ENCODE measurements around the gene OPN4. TPM values are rescaled to one million over a fixed set of nuclear protein-coding genes. Genes with fewer than 3 reads are reported as not detected.
A peak's percentile ranks its signal among the peaks of the same experiment; 100 is the strongest.

OPN4 gene
- total RNA-seq, 8 experiments from 2014 or later = 0.11 to 0.57 (median 0.14) TPM; not detected in 1

DNA sequence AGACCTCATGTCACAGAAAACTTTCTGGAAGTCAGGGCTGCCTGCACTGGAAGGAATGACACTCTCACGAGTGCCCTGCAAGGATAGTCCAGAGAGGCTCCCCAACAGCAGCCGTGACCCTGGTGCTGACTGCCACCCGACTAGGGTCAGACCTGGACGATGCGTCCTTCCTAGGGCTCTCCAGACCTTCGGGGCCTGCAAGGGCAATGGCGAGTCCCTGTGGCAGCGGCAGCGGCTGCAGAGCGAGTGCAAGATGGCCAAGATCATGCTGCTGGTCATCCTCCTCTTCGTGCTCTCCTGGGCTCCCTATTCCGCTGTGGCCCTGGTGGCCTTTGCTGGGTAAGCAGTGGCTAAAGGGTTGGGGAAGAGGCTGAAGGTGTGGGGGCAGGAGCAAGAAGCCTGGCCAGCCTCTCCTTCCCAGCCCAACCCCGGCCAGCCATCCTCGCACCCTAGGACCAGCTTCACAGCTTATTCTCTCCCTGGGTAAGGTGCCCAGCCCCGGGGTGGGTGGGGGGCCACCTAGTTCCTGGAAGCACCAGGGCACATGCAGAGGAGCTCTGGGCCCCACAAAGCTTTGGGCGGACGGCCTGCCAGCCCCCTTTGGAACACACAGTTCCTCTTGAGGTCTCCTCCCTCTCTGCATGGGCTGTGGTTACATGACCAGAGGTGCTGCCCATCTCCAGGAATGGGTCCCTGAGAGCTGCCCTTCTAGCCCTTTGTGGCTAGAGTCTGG is 5.5 kb downstream of the OPN4 start:
- no peak overlapping the region for H3K4me3 ChIP-seq
- in situ Hi-C loops (cut with MboI; ENCODE audit: low pct_unique_long_range_greater_than_20kb in 2 of 9, low sequenced_read_pairs in 9 of 9, unreplicated experiment in 9 of 9) = no loop called here
- H3K4me1 ChIP-seq (replicated peaks in 1 of 2) = peaks cover 18% of the 10 kb centered on the region in 2 donors
- no peak for ATAC-seq (replicated peaks in 6 of 8)
- 40 to 100% (median 83%) methylated on average over 1 to 4 of the region's 17 CpGs; no CpG with 5 or more reads in 6 of the 10 experiments for WGBS, 10 experiments
- H3K27ac ChIP-seq = no peak overlapping the region

DNA sequence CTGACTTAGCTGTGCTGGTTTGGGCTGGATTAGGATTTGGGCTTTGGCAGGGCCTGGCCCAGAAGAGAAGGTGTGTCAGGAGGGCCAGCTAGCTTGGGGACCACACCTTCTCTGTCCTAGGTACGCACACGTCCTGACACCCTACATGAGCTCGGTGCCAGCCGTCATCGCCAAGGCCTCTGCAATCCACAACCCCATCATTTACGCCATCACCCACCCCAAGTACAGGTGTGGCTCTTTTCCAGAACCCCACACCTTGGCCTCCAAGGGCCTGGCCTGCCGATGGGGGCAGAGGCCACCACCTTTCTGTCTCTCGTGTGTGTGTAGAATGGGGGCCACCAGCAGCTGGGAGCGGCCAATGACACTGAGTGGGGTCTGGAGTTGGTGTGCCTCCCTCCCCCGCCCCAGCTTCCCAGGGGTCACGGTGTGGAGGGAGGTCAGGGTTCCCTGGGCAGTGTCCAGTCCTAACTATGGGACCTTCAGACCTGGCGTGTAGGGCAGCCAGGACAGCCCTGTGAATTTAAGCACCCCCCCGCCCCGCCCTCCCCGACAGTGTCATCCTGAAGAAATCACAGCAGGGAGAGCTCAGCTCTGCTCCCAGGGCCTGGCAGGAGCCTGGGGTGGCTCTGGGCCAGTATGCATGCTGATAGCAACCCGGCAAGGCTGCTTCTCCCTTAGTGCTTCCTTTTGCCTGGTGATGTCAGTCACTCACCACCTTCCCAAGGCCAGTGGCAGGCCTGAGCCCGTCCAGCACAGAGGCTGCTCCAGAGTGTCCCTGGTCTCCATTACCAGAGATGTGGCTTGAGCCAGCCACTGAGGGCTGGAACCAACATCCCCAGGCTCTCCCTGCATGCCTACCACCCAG is 7.0 kb downstream of the OPN4 start:
- 90 to 100% methylated on average over 1 to 2 of the region's 17 CpGs; no CpG with 5 or more reads in 8 of the 10 experiments for WGBS, 10 experiments
- in situ Hi-C loops (cut with MboI; ENCODE audit: low pct_unique_long_range_greater_than_20kb in 2 of 9, low sequenced_read_pairs in 9 of 9, unreplicated experiment in 9 of 9) = no loop called here
- Histone ChIP-seq H3K4me1 (replicated peaks in 1 of 2) (peaks cover 33% of the 10 kb centered on the region in 2 donors), H3K4me3 (no peak overlapping the region), H3K27ac (no peak overlapping the region)
- ATAC-seq (replicated peaks in 6 of 8) = peak; percentile 13 to 83 (median 27)

DNA sequence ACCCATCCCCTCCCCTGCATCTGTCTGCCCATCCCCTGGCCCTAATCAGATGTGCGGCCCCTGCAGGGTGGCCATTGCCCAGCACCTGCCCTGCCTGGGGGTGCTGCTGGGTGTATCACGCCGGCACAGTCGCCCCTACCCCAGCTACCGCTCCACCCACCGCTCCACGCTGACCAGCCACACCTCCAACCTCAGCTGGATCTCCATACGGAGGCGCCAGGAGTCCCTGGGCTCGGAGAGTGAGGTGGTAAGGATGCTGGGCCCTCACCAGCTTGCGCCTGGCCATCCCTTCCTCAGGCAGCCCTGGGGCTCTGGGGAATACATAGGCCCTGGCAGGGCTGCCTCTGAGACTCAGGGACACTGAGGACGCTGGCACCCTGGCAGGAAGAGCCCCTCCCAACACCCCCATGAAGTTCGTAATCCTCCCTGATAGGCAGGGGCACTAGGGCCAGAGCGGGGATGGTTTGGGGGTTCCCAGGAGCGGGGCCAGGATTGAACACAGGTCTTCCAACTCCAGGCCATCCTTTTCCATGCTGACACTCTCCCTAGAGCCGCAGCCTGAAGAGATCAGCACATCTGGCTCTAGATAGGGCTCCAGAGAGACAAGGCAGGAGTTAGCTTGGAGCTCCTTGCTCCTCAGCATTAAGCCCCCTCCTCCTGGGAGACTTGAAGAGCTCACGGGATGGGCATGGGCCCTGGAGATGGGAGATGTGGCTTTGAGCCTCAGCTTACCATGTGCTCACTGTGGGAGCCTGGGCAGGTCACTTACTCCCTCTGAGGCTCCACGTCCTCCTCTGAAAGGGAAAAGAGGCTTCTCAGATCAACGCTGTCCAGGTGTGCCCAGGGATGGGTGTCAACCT is 8.1 kb downstream of the OPN4 start:
- no peak for ATAC-seq (replicated peaks in 6 of 8)
- H3K27ac ChIP-seq = no peak overlapping the region
- WGBS, 10 experiments = 60 to 100% (median 100%) methylated on average over 1 of the region's 19 CpGs; no CpG with 5 or more reads in 7 of the 10 experiments
- H3K4me1 ChIP-seq (replicated peaks in 1 of 2) = peaks cover 39 to 40% of the 10 kb centered on the region in 2 donors
- in situ Hi-C loops (cut with MboI; ENCODE audit: low pct_unique_long_range_greater_than_20kb in 2 of 9, low sequenced_read_pairs in 9 of 9, unreplicated experiment in 9 of 9) = no loop called here
- no peak overlapping the region for H3K4me3 ChIP-seq

DNA sequence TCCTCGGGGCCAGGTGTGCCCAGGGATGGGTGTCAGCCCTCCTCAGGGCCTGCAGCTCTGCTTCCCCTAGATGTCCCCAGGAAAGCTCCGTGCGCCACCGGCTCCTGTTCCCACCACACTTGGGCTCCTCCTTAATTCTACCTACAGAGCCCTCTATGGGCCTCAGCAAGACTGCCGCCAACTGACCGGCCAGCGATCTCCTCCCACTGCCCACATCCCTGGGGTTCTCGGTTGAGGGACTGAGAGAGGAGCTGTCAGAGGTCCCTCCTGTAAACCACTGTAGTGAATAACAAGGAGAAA is 8.6 kb downstream of the OPN4 start:
- no peak overlapping the region for H3K27ac ChIP-seq
- 60 to 90% (median 81%) methylated on average over 1 to 4 of the region's 8 CpGs; no CpG with 5 or more reads in 6 of the 10 experiments for WGBS, 10 experiments
- in situ Hi-C loops (cut with MboI; ENCODE audit: low pct_unique_long_range_greater_than_20kb in 2 of 9, low sequenced_read_pairs in 9 of 9, unreplicated experiment in 9 of 9) = no loop called here
- no peak overlapping the region for H3K4me3 ChIP-seq
- H3K4me1 ChIP-seq (replicated peaks in 1 of 2) = peaks cover 40% of the 10 kb centered on the region in 2 donors
- no peak for ATAC-seq (replicated peaks in 6 of 8)

DNA sequence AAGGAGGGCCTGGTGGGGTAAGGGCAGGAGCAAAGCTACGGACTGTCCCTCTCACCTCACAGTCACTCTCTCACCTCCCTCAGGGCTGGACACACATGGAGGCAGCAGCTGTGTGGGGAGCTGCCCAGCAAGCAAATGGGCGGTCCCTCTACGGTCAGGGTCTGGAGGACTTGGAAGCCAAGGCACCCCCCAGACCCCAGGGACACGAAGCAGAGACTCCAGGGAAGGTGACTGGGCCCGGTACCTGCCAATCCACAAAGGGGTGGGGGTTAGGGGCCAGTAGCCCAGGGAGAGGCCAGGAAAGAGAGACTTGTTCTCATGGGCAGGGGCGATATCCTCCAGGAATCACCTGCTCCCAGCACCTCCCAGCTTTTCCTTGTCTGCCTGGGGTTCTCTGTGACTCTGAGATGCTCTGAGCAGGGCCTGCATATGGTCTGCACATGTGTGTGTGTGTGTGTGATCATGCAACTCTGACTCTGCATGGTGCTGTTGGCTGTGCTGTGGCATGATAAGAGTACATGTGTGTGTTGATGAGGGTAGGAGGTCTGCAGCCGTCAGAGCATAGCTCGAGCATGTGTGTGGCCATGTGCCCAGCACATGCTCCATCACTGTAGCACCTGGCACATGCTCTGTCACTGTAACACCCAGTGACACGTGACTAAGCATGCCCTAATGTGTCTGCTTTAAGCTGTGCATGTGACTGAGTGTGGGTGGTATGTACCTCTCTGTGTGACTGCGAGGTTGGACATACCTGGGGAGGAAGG is 9.4 kb downstream of the OPN4 start:
- H3K4me3 ChIP-seq = no peak overlapping the region
- ATAC-seq (replicated peaks in 6 of 8) = peak in 7 of 8 experiments; percentile 12 to 66 (median 48)
- in situ Hi-C loops (cut with MboI; ENCODE audit: low pct_unique_long_range_greater_than_20kb in 2 of 9, low sequenced_read_pairs in 9 of 9, unreplicated experiment in 9 of 9) = no loop called here
- H3K27ac ChIP-seq = peak overlapping the region in 1 of 2 donors; percentile 43
- H3K4me1 ChIP-seq (replicated peaks in 1 of 2) = peaks cover 47% of the 10 kb centered on the region in 2 donors
- 40 to 100% (median 82%) methylated on average over 1 to 7 of the region's 10 CpGs; no CpG with 5 or more reads in 3 of the 10 experiments for WGBS, 10 experiments

DNA sequence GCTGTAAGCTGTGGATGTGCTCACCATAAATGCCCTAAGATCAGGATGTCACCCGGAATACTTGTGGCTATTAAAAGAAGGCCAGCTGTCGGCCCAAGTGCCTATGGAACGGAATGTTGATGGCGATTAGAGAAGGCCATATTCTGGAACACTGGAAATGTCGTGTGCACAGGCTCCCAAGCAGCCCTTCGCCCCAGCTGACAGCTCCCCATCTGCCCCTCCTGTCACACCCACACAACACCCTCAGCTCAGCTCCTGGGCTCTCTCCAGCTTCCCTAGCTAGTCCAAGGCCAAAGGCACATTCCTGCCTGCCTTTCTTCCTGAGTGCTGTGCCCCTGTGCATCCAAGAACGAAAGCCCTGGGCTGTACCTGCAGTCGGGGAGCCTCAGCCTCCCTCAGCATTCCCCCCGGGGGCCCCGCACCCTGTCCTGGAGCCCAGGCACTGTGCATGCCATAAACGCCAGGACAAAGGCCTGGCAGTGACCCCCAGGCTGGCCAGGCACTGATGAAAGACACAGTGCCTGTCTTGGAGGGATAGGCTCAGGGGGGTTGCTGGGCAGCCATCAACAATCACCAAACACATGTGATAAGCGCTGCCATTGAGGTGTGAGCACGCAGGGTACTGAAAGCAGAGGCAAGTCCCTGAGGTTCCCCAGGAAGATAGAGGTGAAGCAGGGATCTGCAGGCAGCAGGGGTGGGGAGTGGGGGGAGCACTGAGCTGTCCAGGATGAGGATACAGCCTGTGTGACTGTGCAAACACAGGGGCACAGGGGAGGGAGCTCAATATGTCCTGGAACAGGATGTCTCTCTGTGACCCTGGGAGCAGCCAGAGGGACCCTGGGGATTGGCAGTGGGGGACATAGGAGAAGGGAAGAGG is 10.2 kb downstream of the OPN4 start:
- WGBS, 10 experiments = 40 to 100% (median 84%) methylated on average over 1 to 6 of the region's 13 CpGs; no CpG with 5 or more reads in 3 of the 10 experiments
- H3K4me1 ChIP-seq (replicated peaks in 1 of 2) = peaks cover 51 to 53% of the 10 kb centered on the region in 2 donors
- in situ Hi-C loops (cut with MboI; ENCODE audit: low pct_unique_long_range_greater_than_20kb in 2 of 9, low sequenced_read_pairs in 9 of 9, unreplicated experiment in 9 of 9) = no loop called here
- peak overlapping the region in 1 of 2 donors; percentile 50 for H3K27ac ChIP-seq
- H3K4me3 ChIP-seq = no peak overlapping the region
- ATAC-seq (replicated peaks in 6 of 8) = peak in 5 of 8 experiments; percentile 40 to 51 (median 44)

DNA sequence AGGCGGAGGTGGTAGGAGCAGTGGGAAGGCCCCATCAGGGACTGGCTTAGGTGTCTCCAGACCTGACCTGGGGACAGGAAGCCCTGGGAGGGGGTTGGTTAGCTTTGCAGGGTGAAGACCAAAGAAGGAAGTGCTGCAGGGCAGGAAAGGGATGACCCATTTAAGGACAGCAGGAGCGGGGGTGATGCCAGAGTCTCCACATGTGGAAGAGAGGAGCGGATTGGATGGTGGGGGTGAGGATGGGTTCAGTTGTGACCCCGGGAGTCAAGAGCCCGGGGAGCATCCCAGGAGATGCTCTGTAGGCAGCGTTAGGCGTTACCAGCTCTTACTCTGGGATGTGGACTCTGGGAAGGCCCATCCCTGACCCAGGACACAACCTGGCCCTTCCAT is 10.9 kb downstream of the OPN4 start:
- no peak for ATAC-seq (replicated peaks in 6 of 8)
- Histone ChIP-seq H3K27ac (peak overlapping the region in 1 of 2 donors; percentile 50), H3K4me1 (replicated peaks in 1 of 2) (peaks cover 53 to 54% of the 10 kb centered on the region in 2 donors), H3K4me3 (no peak overlapping the region)
- in situ Hi-C loops (cut with MboI; ENCODE audit: low pct_unique_long_range_greater_than_20kb in 2 of 9, low sequenced_read_pairs in 9 of 9, unreplicated experiment in 9 of 9) = no loop called here
- 39 to 100% (median 80%) methylated on average over 1 to 3 of the region's 7 CpGs; no CpG with 5 or more reads in 5 of the 10 experiments for WGBS, 10 experiments

DNA sequence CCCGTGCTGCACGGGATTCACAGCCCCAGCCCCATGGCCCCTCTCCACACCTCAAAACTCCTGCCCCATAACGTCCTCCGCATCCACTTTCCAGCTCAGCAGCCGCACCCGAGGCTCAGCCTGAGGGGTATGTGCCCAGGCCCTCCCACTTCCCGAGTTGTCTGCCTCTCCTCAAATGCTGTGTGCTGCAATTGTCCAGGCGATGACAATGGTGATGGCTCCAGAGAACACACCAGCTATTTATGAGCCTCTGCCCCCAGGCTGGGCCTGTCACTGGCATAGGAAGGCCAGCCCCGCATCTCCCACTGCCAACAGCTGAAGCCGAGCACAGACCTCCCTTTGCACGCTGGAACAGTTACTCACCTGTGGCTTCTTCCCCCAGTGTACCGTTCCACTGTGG is 11.5 kb downstream of the OPN4 start:
- peaks cover 56 to 59% of the 10 kb centered on the region in 2 donors for H3K4me1 ChIP-seq (replicated peaks in 1 of 2)
- 80 to 100% methylated on average over 2 of the region's 12 CpGs; no CpG with 5 or more reads in 8 of the 10 experiments for WGBS, 10 experiments
- no peak overlapping the region for H3K27ac ChIP-seq
- H3K4me3 ChIP-seq = no peak overlapping the region
- in situ Hi-C loops (cut with MboI; ENCODE audit: low pct_unique_long_range_greater_than_20kb in 2 of 9, low sequenced_read_pairs in 9 of 9, unreplicated experiment in 9 of 9) = no loop called here
- ATAC-seq (replicated peaks in 6 of 8) = peak in 7 of 8 experiments; percentile 5 to 39 (median 22)

DNA sequence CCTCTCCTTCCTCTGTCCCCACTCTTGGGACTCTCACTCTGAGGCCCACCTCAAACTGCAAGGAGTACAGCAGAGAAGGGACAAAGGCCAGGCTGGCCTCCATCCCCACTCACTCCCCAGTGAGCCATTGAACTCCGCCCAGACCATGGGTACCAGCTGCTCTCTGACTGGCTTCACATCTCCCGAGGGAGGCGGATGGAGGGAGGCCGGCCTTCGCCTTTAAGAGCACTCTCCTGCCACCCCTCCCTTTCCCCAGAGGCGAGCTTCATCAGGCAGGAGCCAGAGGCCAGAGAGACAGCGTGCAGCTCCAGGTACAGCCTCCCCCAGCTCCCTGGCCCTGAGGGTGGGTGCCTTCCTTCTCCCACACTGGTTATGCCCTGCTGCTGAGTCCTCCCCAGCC is 12.2 kb downstream of the OPN4 start:
- 50 to 94% (median 64%) methylated on average over 1 to 4 of the region's 7 CpGs; no CpG with 5 or more reads in 5 of the 10 experiments for WGBS, 10 experiments
- in situ Hi-C loops (cut with MboI; ENCODE audit: low pct_unique_long_range_greater_than_20kb in 2 of 9, low sequenced_read_pairs in 9 of 9, unreplicated experiment in 9 of 9) = no loop called here
- Histone ChIP-seq H3K27ac (no peak overlapping the region), H3K4me3 (no peak overlapping the region), H3K4me1 (replicated peaks in 1 of 2) (peaks cover 60 to 63% of the 10 kb centered on the region in 2 donors)
- peak in 4 of 8 experiments; percentile 8 to 46 (median 36) for ATAC-seq (replicated peaks in 6 of 8)

DNA sequence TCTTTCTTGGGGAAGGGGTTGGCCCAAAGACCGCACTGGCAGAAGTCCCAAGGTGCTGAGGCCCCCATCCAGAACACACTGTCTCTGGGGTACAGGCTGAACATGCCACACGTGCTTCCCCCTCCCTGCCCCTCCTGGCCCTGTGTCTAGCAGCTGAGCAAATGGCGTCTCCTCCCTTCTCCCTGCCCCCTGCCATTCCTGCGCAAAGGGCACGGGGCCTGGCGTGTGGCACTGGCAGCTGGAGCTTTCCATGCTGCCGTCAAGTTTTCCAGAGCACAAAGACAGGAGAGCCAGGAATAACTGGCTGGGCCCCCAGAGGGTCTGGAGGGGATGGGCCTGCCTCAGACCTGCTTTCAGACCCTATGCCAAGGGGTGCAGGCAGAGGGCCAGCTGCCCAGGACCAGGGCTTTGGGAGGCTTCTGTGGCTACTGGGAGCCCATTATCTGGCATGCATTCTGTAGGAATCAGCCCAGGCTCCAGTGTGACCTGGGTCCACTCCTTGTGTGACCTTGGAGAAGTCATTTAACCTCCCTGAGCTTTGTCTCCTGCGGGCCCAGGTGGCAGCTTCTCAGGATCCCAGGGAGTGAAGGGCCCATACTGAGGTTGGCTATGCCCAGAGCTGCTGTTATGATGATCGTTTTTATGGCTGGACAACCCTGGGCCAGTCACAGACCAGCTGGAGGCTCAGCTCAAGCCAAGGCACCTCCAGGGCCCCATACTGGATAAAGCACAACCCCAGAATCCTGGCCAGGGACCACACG is 13.3 kb downstream of the OPN4 start:
- no peak for ATAC-seq (replicated peaks in 6 of 8)
- Histone ChIP-seq H3K27ac (no peak overlapping the region), H3K4me1 (replicated peaks in 1 of 2) (peaks cover 71 to 74% of the 10 kb centered on the region in 2 donors), H3K4me3 (no peak overlapping the region)
- 60 to 100% (median 80%) methylated on average over 1 to 2 of the region's 10 CpGs; no CpG with 5 or more reads in 6 of the 10 experiments for WGBS, 10 experiments
- in situ Hi-C loops (cut with MboI; ENCODE audit: low pct_unique_long_range_greater_than_20kb in 2 of 9, low sequenced_read_pairs in 9 of 9, unreplicated experiment in 9 of 9) = no loop called here
